Retinal pigment epithelial cell (primary cell): Measurements from ENCODE around the gene HAUS3.
A peak's percentile ranks its signal among the peaks of the same experiment; 100 is the strongest.

ENCODE experiments used
- DNase-seq: peaks from one replicate; pipeline ENCODE4 v3.0.0-alpha.2; 2010; ENCODE audit warnings: low read depth
- H3K4me3 ChIP-seq: 2 replicates; pipeline ENCODE4 v1.5.1; 2011; ENCODE audit warnings: mild to moderate bottlenecking, low read length, control low read depth, moderate library complexity
- CTCF ChIP-seq: conservative IDR thresholded peaks from 2 replicates; pipeline ENCODE4 v1.5.1; 2011; ENCODE audit warnings: low read depth, low read length, control low read depth, inconsistent platforms

The HAUS3 gene

DNA sequence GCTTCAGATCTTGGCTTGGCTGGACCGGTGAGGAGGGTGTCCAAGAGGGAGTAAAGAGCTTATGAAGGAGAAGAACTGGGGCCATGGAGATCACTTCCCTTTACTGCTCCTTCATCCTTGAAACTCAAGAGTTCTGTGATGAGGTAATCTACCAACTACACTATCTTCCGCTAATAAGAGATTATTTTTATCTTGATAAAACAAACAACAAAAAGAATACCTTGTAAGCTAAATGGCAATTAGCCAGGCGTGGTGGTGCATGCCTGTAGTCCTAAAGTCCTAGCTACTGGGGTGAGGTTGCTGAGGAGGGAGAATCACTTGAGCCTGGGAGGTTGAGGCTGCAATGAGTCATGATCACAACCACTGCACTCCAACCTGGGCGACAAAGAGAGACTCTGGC, 47.4 kb downstream of the HAUS3 start:
- no peak overlapping the region for H3K4me3 ChIP-seq
- DNase-seq = no peak
- TF ChIP-seq CTCF = no peak

- no peak overlapping the region for H3K4me3 ChIP-seq
- DNase-seq = no peak
- no peak for TF ChIP-seq CTCF
These were observed 48.6 kb downstream of the HAUS3 start for GRCh38 chr4:2193326-2193725.

DNA sequence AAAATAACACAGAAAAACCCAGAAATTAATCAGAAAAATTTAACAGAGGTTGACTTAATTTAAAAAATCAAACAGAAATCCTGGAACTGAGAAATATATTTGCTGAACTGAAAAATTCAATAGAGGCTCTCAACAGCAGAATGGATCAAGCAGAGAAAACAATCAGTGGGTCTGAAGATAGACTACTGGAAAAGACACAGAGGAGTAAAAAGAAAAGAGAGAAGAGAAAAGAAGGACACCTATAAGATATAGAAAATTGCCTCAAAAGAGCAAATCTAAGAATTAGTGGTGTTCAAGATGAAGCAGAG, 55.1 kb downstream of the HAUS3 start:
- no peak overlapping the region for H3K4me3 ChIP-seq
- no peak for TF ChIP-seq CTCF
- no peak for DNase-seq

DNA sequence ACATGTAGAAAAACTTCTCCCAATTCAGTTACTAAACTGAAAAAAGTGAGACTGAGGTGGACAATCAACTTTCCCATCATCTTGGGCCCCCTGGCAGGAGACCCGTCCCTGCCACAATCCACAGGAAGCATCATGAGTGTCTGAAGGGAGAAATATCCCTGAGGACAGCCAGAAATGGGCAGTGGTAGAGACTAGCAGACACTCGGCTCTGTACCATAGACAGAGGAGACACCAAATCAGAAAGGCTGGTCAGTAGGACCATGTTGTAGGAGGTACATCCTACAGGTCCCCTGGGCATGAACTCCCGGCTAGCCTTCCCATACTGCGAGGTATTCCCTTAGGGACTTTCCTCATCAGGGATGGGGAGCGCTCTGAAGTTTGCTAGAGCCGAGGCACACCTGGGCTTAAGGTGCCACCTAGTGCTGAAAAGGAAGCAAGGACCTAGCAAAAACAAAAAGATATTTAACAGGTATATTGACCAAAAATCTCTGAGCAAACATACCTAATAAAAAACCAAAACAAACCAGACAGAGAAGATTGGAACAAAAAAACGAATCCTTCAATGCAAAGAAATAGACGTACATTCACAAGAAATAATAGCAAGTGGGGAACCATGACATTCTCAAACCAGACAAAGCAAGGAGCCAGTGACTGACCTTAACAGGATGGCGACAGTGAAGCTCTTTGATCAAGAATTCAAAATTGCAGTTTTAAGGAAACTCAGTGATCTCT, 55.6 kb downstream of the HAUS3 start:
- H3K4me3 ChIP-seq = no peak overlapping the region
- DNase-seq = no peak
- TF ChIP-seq CTCF = peak; percentile 71

- no peak for DNase-seq
- no peak overlapping the region for H3K4me3 ChIP-seq
- no peak for TF ChIP-seq CTCF
These were observed 58.5 kb downstream of the HAUS3 start for GRCh38 chr4:2183394-2183793.

DNA sequence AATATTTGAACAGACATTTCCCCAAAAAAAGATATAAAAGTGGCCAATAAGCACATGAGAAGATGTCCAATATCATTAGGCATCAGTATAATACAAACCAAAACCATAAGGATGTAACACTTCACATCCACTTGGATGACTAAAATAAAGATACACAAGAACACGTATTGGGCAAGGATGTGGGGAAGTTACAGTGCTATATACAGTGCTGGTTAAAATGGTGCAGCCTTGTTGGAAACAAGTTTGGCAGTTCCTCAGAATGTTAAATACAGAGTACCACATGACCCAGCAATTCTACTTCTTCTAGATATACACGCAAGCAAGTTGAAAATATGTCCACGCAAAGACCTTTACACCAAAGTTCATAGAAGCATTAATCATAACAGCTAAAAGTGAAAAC, 58.9 kb downstream of the HAUS3 start:
- TF ChIP-seq CTCF = no peak
- no peak for DNase-seq
- no peak overlapping the region for H3K4me3 ChIP-seq

DNA sequence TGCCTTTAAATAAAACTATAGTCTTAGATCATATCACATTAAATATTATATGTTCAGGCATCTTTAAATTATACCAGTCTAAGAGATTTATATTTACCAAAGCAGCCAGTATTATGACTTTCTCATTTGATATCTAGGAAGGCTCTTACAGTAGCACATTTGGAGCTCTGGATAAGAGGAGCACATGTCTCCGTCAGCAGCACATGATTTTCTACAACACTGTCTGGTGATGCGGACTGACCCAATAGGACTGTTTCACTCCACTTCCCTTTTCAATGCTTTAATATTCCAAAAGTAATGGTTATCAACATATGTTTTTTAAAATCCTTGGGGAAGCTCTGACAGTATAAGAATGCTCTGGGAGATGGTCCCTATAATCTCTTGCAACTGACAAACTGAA, 61.5 kb downstream of the HAUS3 start:
- H3K4me3 ChIP-seq = no peak overlapping the region
- no peak for TF ChIP-seq CTCF
- no peak for DNase-seq
